Limb (tissue), 2 donors: ENCODE data around the gene SFRP2.

Experiments
- DNase-seq, 2 donors: peaks; one replicate each; pipeline ENCODE4 v3.0.0-alpha.2; 2016; ENCODE audit errors: extremely low spot score in 2 of 2

SFRP2 gene

DNA sequence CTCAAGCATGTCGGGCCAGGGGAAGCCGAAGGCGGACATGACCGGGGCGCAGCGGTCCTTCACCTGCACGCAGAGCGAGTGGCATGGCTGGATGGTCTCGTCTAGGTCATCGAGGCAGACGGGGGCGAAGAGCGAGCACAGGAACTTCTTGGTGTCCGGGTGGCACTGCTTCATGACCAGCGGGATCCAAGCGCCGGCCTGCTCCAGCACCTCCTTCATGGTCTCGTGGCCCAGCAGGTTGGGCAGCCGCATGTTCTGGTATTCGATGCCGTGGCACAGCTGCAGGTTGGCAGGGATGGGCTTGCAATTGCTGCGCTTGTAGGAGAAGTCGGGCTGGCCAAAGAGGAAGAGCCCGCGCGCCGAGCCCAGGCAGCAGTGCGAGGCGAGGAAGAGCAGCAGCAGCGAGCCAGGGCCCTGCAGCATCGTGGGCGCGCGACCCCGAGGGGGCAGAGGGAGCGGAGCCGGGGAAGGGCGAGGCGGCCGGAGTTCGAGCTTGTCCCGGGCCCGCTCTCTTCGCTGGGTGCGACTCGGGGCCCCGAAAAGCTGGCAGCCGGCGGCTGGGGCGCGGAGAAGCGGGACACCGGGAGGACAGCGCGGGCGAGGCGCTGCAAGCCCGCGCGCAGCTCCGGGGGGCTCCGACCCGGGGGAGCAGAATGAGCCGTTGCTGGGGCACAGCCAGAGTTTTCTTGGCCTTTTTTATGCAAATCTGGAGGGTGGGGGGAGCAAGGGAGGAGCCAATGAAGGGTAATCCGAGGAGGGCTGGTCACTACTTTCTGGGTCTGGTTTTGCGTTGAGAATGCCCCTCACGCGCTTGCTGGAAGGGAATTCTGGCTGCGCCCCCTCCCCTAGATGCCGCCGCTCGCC lies at the start of gene SFRP2:
Gene SFRP2, minus strand, starts transcription at position 671 of the 864 bp plus-strand sequence. Its CDS starts 248 bp downstream, at position 423.
- DNase-seq = peak in 1 of 2 donors; percentile 81

DNA sequence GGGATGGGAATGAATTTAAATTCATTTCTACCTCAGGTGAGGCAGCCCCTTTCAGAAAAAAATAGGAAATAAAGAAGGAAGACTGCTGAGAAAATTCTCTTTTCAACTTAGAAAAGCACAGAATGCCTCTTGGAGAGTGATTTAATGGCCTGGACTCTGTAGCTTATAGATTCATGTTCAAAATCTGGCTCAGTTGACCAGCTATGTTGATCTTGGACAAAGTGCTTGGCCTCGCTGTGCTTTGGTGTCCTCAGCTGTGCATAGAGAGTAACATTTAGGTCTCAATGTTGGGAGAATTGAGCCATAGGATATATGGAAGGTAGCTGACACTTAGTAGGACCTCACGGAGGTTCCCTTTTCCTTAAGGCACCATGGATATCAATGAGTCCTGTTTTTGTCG lies 49.7 kb upstream of the SFRP2 start:
- DNase-seq = no peak

DNA sequence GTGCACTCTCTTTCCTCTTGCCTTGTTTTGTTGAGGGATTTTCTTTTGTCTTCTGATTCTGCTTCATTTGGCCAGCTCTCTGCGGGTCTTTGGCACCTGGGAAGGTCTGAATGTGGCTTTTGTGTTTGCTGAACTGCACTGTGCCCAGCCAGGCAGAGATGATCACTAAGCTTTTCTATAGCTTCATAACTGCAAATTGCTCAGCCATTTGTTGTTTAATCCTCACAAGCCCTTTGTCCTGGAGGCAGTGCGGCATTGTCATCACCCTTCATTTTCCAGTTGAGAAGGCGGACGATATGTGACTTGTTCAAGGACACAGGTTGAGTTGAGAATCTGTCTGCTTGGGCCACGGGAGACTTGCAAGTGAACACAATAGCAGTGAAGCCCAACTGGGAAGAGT lies 46.0 kb upstream of the SFRP2 start:
- DNase-seq = no peak

DNA sequence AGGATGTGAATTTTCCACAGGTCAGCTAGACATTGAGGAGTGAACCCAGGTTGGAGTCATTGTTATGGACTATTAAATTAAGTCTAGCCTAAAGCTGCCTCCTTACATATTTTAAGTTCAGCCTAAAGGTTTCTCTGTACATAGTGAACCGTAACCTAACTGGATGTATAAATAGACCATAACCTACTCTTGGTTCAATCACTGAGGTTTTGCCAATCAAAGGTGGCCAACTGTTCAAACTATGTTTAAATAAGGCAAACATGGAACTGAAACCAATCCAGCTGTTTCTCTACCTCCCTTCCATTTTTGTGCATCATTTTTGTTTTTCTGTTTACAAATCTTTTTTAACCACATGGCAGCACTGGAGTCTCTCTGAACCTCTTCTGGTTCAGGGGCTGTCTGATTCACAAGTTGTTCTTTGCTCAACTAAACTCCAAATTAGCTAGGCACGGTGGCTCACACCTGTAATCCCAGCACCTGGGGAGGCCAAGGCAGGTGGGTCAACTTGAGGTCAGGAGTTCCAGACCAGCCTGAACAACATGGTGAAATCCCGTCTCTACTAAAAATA lies 43.9 kb upstream of the SFRP2 start:
- DNase-seq = no peak

DNA sequence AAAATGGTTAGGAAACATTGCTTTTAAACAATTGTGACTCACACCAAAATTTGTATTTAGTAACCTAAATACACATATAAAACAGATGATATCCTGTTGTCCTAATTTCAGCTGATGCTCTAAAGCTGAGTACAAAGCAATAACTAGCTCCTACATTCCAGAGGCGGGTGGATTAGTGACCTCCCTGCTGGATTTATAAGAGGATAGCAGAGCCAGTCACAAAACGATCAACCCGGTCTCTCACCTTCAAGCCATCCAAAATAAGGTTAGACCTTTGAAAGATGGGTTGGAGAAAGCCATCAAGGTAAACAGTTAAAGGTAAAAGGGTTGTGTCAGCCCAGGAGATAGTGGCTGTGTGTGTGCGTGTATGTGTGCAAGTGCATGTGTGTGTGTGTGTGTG lies 43.2 kb upstream of the SFRP2 start:
- no peak for DNase-seq

DNA sequence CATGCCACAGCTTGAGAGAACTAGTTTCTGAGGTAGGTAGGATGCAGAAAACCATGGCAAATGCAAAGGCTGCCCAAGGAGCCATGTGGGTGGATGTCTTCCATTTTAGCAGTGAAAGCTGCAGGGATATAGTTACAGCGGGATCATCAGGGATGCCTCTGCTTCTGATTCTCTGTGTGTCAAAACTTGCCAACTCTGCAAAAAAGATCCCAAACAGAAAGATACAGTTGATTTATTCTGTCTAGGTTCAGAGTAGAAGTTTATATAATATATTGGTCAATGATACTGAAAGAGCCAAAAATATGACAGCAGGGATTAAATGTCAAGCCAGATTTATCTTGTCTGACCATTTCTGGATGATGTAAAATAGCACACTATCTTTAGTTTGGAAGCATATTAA lies 42.4 kb upstream of the SFRP2 start:
- DNase-seq = no peak

- no peak for DNase-seq
Observed at GRCh38 chr4:153825691-153826090, 36.8 kb upstream of the SFRP2 start.

GRCh38 chr4:153825126-153825525 lies 36.2 kb upstream of the SFRP2 start:
- peak in 1 of 2 donors; percentile 1 for DNase-seq

- peak in 1 of 2 donors; percentile 47 for DNase-seq
Observed at GRCh38 chr4:153824501-153824900, 35.6 kb upstream of the SFRP2 start.

- DNase-seq = no peak
Observed at GRCh38 chr4:153823483-153823882, 34.6 kb upstream of the SFRP2 start.

- DNase-seq = no peak
Observed at GRCh38 chr4:153822316-153822715, 33.4 kb upstream of the SFRP2 start.

DNA sequence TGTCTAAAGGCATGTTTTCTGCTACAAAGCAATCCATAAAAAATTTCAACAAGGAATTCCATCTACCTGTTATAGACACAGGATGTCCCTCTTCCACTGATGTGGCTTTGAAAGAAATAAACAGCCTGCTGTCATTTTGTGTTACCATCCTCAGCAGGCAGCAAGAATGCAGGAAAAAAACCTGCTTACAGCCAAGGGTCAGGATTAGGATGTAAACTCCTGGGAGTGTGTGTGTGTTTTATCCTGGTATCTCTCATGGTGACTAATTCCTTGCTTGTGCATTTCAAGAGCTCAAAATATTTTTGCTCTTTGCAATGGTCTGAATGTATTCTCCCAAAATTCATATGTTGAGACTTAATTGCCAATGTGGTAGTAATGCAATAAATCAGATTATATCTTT lies 28.6 kb upstream of the SFRP2 start:
- DNase-seq = no peak

- no peak for DNase-seq
Observed at GRCh38 chr4:153816542-153816941, 27.7 kb upstream of the SFRP2 start.

DNA sequence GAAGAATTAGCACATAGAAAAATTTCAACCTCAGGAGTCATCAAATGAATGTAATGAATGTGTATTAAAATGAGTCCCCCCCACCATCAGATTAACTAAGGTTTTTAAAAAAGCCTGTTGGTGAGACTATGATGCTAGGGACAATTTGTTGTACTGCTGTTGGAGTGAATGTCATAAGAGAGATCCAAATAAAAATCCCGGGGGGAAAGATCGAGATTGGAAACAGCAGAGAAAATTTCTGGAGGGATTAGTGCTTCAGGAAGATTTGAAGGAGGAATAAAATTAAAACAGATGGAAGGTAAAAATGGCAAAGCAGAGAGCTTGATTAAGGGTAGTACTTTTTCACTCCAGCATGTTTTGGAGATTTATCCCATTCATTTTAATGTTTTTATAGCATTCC lies 25.9 kb upstream of the SFRP2 start:
- no peak for DNase-seq

- DNase-seq = no peak
Observed at GRCh38 chr4:153809916-153810810, 21.3 kb upstream of the SFRP2 start.

DNA sequence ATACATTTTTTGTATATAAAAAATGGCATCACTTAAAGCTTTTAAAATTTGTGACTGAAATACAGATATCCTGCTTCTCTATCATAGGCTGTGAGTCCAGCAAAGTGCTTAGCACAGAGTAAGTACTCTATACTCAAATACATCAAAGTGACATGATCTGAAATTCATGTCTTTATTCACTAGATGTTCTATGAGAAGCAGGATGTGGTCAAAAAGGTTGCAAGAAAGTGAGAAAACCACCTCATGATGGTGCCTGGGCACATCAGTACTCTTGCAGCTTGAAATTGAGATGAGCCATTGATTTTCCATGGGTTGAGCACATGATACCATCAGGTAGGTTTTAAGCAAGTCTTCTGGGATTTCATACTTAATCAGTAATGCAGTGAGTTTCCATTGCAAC lies 20.4 kb upstream of the SFRP2 start:
- no peak for DNase-seq

DNA sequence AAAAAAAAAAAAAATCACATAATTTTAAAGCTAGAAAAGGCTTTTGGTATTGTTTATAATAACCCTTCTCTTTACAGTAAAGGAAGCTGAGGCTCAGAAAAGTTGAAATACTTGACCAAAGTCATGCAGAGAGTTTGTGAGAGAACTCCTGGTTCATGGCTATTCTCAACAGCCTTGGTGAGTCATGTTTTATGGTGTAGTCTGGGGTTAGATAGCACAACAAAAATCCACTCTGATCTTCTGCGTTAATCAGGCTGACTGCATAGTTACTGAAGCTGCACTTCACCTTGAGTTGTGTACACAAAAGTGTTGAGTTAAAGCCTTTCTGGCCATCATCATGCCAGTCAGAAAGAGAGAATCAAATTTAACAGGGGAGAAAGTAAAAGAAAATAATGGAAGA lies 19.3 kb upstream of the SFRP2 start:
- DNase-seq = no peak

- no peak for DNase-seq
Observed at GRCh38 chr4:153806073-153806472, 17.2 kb upstream of the SFRP2 start.

DNA sequence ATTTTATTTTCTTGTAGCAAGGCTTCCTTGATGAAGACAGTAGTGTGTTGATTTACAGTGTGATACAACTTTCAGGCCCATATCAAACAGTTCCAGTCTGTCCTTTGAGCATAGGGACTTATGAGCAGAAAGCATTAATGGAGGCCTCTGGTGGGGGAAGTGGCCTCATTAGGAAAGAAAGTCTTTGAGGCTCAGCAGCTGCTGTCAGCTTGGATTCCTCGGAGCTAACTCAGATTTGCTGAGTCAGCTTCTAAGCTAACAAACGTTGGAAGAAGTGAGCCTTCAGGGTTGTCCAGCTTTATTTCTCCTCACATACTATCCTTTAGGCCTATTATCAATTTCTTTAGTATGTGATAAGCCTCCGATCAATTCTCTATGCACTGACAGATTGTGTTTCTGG lies 15.8 kb upstream of the SFRP2 start:
- DNase-seq = no peak

- DNase-seq = no peak
Observed at GRCh38 chr4:153799694-153800074, 10.8 kb upstream of the SFRP2 start.

GRCh38 chr4:153798901-153799693 lies 10.2 kb upstream of the SFRP2 start:
- DNase-seq = no peak
